HG02884 (cell line): ENCODE measurements around the gene TTC39C.

Experiments used
- ATAC-seq: cut with Tn5 transposase; IDR thresholded peaks from one replicate; pipeline ENCODE4 v1.9.1; 2021; ENCODE audit warnings: mild to moderate bottlenecking, moderate library complexity; ENCODE audit not compliant: unreplicated experiment

Gene TTC39C

DNA sequence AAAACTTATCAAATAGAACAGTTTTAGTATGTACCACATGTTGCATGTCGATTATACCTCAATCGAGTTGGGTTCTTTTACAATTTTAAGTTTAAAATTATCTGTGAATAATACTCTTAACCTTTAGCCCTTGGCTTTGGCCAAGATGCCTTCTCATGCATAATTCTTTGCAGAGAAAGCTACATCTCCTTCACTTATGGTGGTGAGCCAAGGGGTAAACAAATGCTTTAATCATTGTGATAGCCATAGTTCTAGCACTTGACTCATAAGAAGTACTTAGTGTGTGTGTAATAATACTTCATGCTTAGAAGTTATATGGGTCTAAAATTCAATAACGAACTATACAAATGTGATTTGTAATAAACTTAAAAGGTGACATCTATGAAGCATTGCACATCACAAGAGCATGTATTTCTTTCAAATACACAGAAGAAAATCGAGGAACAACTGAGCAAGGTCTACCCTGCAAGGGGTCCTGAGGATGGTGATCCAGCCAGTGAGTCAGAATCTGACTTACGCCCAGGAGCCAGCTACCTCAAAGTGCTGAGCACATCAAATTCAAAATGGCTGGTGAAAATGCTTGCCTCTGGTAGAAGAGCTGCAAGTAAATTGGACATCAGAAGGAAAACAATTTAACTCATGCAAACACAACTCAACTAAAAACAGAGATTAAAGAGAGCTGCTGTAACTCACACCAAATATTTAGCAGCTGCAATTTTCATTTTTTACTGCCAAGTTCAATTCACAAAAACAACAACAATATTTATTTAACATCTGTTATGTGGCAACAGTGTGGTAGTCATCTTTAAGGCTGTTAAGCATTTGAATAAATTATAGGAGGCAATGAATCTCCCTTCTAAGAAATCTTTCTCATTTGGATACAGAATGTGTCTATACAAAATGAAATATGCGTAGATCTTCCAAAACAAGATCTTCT, 23.8 kb upstream of the TTC39C start:
- no peak for ATAC-seq

GRCh38 chr18:23992089-23992940, 22.2 kb upstream of the TTC39C start:
- no peak for ATAC-seq

- ATAC-seq, result no peak
These were observed 21.6 kb upstream of the TTC39C start for GRCh38 chr18:23992941-23993280.

DNA sequence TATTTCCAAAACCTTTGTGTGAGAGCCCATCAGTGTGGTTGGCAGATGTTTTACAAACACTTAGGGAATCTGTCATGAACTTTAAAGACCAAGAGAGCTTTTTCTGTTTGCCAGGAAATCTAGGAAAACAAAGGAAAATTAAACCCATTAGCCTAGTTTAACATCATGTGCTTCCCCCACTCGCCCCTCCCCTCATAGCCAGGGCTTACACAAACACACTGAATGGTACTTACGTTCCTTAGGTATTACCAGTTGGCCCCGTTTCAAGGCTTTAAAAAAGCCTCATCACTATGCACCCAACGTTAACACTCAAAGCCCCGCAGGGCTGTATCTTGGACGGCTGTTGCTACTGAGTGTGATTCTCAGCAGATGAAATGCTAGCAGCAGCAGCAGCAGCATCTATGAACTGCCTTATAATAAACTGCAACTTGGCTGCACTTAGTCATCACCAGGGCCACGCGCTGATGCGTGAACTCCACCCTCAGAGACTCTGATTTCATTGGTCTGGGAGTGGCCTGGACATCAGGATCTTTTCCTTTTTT, 20.1 kb upstream of the TTC39C start:
- ATAC-seq, result no peak

GRCh38 chr18:23995180-23995579, 19.4 kb upstream of the TTC39C start:
- peak; percentile 39 for ATAC-seq

DNA sequence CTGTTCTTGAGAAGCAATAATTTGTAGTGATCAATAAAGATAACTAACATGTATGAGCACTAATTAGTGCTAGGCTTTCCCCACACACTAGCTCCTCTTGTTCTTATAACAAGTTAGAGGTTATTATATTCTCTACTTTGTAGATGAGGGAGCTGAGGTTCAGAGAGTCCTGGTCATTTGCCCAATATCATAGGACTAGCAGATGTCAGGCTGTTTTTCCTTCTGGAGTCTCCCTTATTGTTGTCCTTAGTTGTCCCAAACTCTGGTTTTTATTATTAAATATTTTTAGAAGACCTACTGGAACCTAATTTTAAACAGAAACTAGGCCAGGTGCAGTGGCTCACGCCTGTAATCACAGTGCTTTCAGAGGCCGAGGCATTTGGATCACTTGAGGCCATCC, 16.5 kb upstream of the TTC39C start:
- no peak for ATAC-seq

- no peak for ATAC-seq
These were observed 15.7 kb upstream of the TTC39C start for GRCh38 chr18:23998820-23999219.

DNA sequence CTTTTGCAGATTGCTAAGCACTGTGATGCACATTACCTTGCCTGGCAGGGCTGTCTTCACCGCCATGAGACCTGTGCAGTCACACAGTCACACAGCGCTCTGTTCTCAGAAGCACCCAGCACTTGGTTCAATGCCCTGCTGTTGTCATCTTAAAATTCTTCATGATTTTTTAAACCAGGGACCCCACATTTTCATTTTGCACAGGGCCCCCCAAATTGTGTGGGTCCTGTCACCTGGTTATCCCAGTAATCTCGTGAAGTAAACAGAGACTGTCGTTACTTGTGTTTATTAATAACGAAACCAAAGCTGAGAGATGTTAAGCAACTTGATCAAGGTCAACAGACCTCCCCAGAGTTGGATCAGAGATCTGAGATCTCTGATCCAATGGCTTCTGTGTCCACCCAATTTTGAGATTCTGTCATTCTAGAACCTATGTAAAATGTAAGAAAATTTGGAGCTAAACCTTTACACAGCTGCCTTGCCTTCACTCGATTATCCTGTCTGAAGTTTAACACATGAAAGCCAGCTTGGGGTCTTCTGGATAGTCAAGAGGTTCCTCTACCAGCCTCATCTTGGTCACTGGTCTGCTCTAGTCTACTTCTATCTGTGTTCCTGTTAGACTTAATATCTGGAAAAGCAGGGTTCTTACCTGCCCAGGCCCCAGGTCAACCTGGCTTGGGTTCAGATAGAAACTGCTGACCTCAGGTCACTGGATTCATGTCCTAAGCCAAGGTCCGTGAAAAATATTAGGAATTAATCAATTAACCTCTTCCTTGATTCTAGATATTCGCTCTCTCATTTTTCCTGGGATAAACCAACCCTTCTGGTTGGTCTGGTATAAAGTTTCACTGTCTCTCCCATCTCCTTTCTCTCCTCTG, 13.7 kb upstream of the TTC39C start:
- no peak for ATAC-seq

GRCh38 chr18:24002479-24002878, 12.1 kb upstream of the TTC39C start:
- ATAC-seq, result no peak

GRCh38 chr18:24003288-24003687, 11.3 kb upstream of the TTC39C start:
- ATAC-seq, result no peak

DNA sequence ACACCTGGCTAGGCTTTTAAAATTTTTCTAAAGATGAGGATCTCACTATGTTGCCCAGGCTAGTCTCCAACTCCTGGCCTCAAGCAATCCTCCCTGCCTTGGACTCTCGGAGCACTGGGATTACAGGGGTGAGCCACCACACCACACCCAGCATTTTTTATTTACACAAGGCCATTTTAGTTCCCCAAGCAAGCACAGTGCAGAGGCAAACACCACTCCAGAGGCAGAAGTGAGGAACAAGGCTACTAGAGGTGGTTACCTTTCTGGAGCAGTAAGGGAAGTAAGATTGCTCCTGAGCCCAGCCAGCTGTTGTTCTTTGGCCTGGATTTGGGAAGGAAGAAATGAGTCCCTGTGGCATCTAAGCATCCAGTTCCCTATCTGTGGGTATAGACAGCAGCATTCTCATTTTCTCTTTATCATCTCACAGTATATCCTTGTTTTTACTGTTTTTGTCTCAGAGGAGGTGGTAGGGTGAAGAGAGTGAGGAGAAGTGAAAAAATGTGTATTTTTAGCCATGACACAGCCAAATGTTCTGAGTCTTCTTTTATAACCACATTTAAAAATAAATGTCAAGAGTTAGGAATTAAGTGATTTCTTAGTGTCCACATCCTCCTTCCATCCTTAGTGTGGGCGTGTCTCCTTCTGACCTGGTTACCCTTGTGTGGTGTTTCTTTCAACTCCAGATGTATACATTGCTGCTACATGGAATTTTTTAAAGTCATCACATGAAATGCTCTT, 10.5 kb upstream of the TTC39C start:
- ATAC-seq, result no peak

DNA sequence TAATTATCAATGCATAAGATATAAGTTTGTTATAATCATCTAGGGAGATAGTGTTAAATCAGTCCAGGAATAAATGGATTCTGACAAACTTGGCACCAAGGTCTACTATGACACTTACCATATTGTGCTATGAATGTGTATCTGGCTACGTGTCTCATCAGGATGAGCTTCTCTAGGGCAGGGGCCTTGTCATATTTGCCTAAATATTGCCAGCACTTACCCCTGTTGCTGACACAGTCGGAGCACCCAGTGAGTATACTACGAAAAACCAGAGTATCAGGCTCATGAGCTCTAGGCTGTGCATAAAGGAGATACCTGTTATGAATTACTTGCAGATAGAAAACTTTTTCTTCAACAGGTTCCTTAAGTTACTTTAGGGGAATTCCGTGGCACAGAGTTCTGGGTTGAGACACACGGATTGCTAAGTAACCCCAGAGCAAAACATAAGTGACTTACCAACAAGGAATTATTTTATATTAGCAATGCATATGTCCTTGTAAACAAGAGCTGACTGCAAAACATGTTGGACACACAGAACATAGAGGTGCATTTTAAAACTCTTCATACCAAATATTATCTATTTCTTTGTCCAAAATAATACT, 7.7 kb upstream of the TTC39C start:
- no peak for ATAC-seq

- no peak for ATAC-seq
These were observed 5.3 kb upstream of the TTC39C start for GRCh38 chr18:24009246-24009645.

GRCh38 chr18:24009651-24010333, 4.8 kb upstream of the TTC39C start:
- ATAC-seq, result peak; percentile 51

GRCh38 chr18:24010673-24011072, 3.9 kb upstream of the TTC39C start:
- ATAC-seq, result no peak

DNA sequence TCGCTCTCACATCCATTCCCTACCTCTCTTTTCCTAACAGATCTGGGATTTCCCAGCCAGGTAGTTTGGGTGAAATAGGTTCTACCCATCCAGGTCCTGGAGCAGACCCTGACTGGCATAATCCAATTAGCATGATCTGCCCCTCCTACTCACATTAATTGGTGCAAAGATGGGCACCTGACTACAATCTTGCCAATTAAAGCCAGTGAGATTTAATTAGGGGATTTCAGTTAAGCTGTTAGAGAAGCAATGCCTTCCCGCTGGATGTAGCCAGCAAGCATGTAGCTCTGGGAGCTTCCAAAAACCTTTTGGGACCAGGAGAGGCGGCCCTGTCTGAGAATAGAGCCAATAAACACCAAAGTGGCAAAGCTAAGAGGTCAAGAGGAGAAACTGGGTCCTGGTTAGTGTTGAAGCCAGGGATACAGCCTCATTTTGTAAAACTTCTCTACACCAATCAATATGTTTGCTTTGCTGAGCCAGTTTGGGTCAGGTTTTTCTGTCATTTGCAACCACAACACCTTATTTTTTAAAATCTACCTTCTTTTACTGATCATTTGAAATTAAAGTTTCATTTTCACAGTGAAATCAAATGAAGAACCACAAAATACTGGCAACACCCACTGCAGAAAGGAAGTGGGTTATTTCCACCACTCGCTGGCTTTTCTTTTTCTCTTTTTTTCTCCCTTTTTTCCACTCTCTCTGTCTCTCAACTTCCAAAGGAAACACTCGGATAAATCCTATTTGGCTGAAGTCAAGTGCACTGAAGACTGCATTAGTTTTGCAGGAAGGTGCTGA, 3.2 kb upstream of the TTC39C start:
- ATAC-seq, result no peak

GRCh38 chr18:24013051-24013450, 1.5 kb upstream of the TTC39C start:
- no peak for ATAC-seq

GRCh38 chr18:24014986-24015638, 558 bp downstream of the TTC39C start:
- ATAC-seq, result no peak
